SK-N-SH (cell line): ENCODE measurements around the gene SLC35G1. TPM values are rescaled to one million over a fixed set of nuclear protein-coding genes. Genes with fewer than 3 reads are reported as not detected.

Experiments used
- CTCF ChIA-PET: fragments of 300-600, 350-600 bp; formaldehyde crosslinking; extraction: SDS; loops from one replicate; lab custom pipeline; 2021; lab: Yijun Ruan, JAX
- POLR2A ChIA-PET: fragments of 350-600 bp; sonication (Branson Sonifier 250); formaldehyde crosslinking; extraction: SDS; loops from one replicate; lab custom pipeline; 2020; ENCODE audit warnings: antibody characterized with exemption, inconsistent platforms; lab: Yijun Ruan, JAX
- DNase-seq: peaks from one replicate; pipeline ENCODE4 v3.0.0; 2012
- H2AFZ ChIP-seq: fragments of 200-600 bp; sonication (generic); 2 replicates; pipeline ENCODE4 v1.8.1; 2016; ENCODE audit warnings: antibody characterized with exemption, mild to moderate bottlenecking, low read depth
- H3F3A ChIP-seq: fragments of 200-600 bp; sonication (generic); replicated peaks from 2 replicates; pipeline ENCODE3; 2016; ENCODE audit warnings: antibody characterized with exemption, mild to moderate bottlenecking; ENCODE audit not compliant: insufficient read depth
- H3K27ac ChIP-seq, 2 experiments: fragments of 200-500 bp in 1 of 2; fragments of 200-600 bp in 1 of 2; sonication (Bioruptor generic) in 1 of 2; sonication (generic), shearing (Covaris generic) in 1 of 2; 2 replicates each; pipeline versions ENCODE4 v1.5.1 to v1.6.1; 2014 to 2016; ENCODE audit warnings: low read depth in 2 of 2, inconsistent platforms in 1 of 2, low read length in 1 of 2, mild to moderate bottlenecking in 1 of 2, mixed read lengths in 1 of 2
- H3K27me3 ChIP-seq: fragments of 200-600 bp; sonication (generic), shearing (Covaris generic); 2 replicates; pipeline ENCODE4 v1.6.1; 2016; ENCODE audit warnings: mixed run types; ENCODE audit not compliant: insufficient read depth
- H3K36me3 ChIP-seq, 2 experiments: fragments of 200-500 bp in 1 of 2; fragments of 200-600 bp in 1 of 2; sonication (Bioruptor generic) in 1 of 2; sonication (generic) in 1 of 2; replicated peaks in 1 of 2; 2 replicates each; pipeline versions ENCODE3 to v1.5.1; 2014 to 2016; ENCODE audit warnings: low read length in 1 of 2, mild to moderate bottlenecking in 1 of 2; ENCODE audit not compliant: insufficient read depth in 2 of 2, control insufficient read depth in 1 of 2
- H3K4me1 ChIP-seq, 2 experiments: fragments of 200-500 bp in 1 of 2; fragments of 200-600 bp in 1 of 2; sonication (Bioruptor generic) in 1 of 2; sonication (generic), shearing (Covaris generic) in 1 of 2; 2 replicates each; pipeline versions ENCODE4 v1.5.1 to v1.6.1; 2014 to 2016; ENCODE audit warnings: low read depth in 1 of 2, low read length in 1 of 2, mixed run types in 1 of 2; ENCODE audit not compliant: insufficient read depth in 2 of 2, control insufficient read depth in 1 of 2
- H3K4me2 ChIP-seq: fragments of 200-600 bp; sonication (generic), shearing (Covaris generic); 2 replicates; pipeline ENCODE4 v1.6.1; 2017; ENCODE audit warnings: mixed run types
- H3K4me3 ChIP-seq, 2 experiments: fragments of 200-500 bp in 1 of 2; fragments of 200-600 bp in 1 of 2; sonication (Bioruptor generic) in 1 of 2; sonication (generic), shearing (Covaris generic) in 1 of 2; 2 replicates each; pipeline versions ENCODE4 v1.5.1 to v1.8.1; 2014 to 2016; ENCODE audit warnings: low read depth in 2 of 2, inconsistent platforms in 1 of 2, low read length in 1 of 2, mild to moderate bottlenecking in 1 of 2, mixed read lengths in 1 of 2, moderate library complexity in 1 of 2
- H3K79me2 ChIP-seq: fragments of 200-600 bp; sonication (generic); 2 replicates; pipeline ENCODE4 v1.8.1; 2017; ENCODE audit warnings: mild to moderate bottlenecking; ENCODE audit not compliant: insufficient read depth
- H3K9ac ChIP-seq: fragments of 200-600 bp; sonication (generic); 2 replicates; pipeline ENCODE4 v1.6.1; 2017; ENCODE audit warnings: mixed run types
- H3K9me2 ChIP-seq: fragments of 200-600 bp; sonication (generic); 2 replicates; pipeline ENCODE4 v1.6.1; 2017; ENCODE audit warnings: mixed run types
- H3K9me3 ChIP-seq: fragments of 200-600 bp; sonication (generic); 2 replicates; pipeline ENCODE4 v1.6.1; 2017; ENCODE audit warnings: mixed run types, mild to moderate bottlenecking, moderate library complexity
- H4K20me1 ChIP-seq: fragments of 200-600 bp; sonication (generic); 2 replicates; pipeline ENCODE4 v1.6.1; 2017; ENCODE audit warnings: mild to moderate bottlenecking, mixed run types; ENCODE audit not compliant: insufficient read depth
- CTCF ChIP-seq: fragments of 200-600 bp; sonication (generic); IDR thresholded peaks from 2 replicates; pipeline ENCODE4 v1.6.1; 2017; ENCODE audit warnings: antibody characterized with exemption, mild to moderate bottlenecking, moderate library complexity
- EZH2phosphoT487 ChIP-seq: fragments of 200-600 bp; sonication (generic); IDR thresholded peaks from 2 replicates; pipeline ENCODE4 v1.6.1; 2017; ENCODE audit warnings: low read depth, mixed run types, mild to moderate bottlenecking, antibody characterized with exemption, moderate library complexity, borderline replicate concordance
- FOXJ3 ChIP-seq: sonication (generic); formaldehyde crosslinking; IDR thresholded peaks from 2 replicates; pipeline ENCODE4 v1.5.1; 2020; ENCODE audit warnings: mild to moderate bottlenecking, missing genetic modification reagents
- GATA2 ChIP-seq: sonication (generic); formaldehyde crosslinking; IDR thresholded peaks from 2 replicates; pipeline ENCODE4 v1.5.0; 2020; ENCODE audit warnings: mild to moderate bottlenecking, missing genetic modification reagents
- JUND ChIP-seq: IDR thresholded peaks from 2 replicates; pipeline ENCODE4 v1.4.0; 2012
- POLR2AphosphoS5 ChIP-seq: IDR thresholded peaks from 2 replicates; pipeline ENCODE4 v1.6.1; 2012; ENCODE audit warnings: low read depth, low read length
- RAD21 ChIP-seq: IDR thresholded peaks from 2 replicates; pipeline ENCODE4 v1.6.1; 2012; ENCODE audit warnings: mild to moderate bottlenecking, low read length
- RCOR1 ChIP-seq: fragments of 150-350 bp; IDR thresholded peaks from 2 replicates; pipeline ENCODE4 v1.6.1; 2017; ENCODE audit warnings: antibody characterized with exemption, low read length
- RFX5 ChIP-seq: IDR thresholded peaks from 2 replicates; pipeline ENCODE4 v1.6.1; 2012; ENCODE audit warnings: mild to moderate bottlenecking, improper control_type of control experiment, low read length
- SIN3A ChIP-seq: IDR thresholded peaks from 2 replicates; pipeline ENCODE4 v1.6.1; 2012; ENCODE audit warnings: low read depth, mild to moderate bottlenecking, low read length, moderate library complexity, borderline replicate concordance
- SMC3 ChIP-seq: IDR thresholded peaks from 2 replicates; pipeline ENCODE4 v1.6.1; 2012; ENCODE audit warnings: low read depth, low read length, improper control_type of control experiment
- TCF12 ChIP-seq: IDR thresholded peaks from 2 replicates; pipeline ENCODE4 v1.4.0; 2012
- TEAD4 ChIP-seq: IDR thresholded peaks from 2 replicates; pipeline ENCODE4 v1.4.0; 2012; ENCODE audit warnings: mild to moderate bottlenecking, borderline replicate concordance; ENCODE audit not compliant: insufficient read depth
- USF1 ChIP-seq: IDR thresholded peaks from 2 replicates; pipeline ENCODE4 v1.4.0; 2012; ENCODE audit warnings: low read depth, borderline replicate concordance
- YY1 ChIP-seq: IDR thresholded peaks from 2 replicates; pipeline ENCODE4 v1.4.0; 2012; ENCODE audit warnings: low read depth, mild to moderate bottlenecking
- WGBS: methylation state at CpG from one replicate; pipeline ENCODE4 v1.1.6; 2017; ENCODE audit warnings: low lambda C conversion rate; 5-methylcytosine and 5-hydroxymethylcytosine counted together
- polyA plus RNA-seq, 3 experiments: library from polyadenylated mRNA; depleted of rRNA; stranded (reverse); fragments of >200 nt; gene quantifications; 2 replicates each; pipeline ENCODE4 v1.2.3, GENCODE V29; 2012
- TF ChIP-seq, protein P1 (sequence below): IDR thresholded peaks from 2 replicates; pipeline ENCODE4; 2012
- TF ChIP-seq, protein P2 (sequence below): IDR thresholded peaks from 2 replicates; pipeline ENCODE4 v1.4.0; 2012; ENCODE audit warnings: low read depth, borderline replicate concordance
- TF ChIP-seq, protein P3 (sequence below): IDR thresholded peaks from 2 replicates; pipeline ENCODE4 v1.4.0; 2012; ENCODE audit warnings: low read depth
- TF ChIP-seq, protein P4 (sequence below): IDR thresholded peaks from 2 replicates; pipeline ENCODE4 v1.6.1; 2012; ENCODE audit warnings: mild to moderate bottlenecking, low read depth, low read length, moderate library complexity

The SLC35G1 gene
- polyA plus RNA-seq, 1 of the 3 experiments (the other 2 are of a cell fraction): 5.1 TPM

- POLR2A ChIA-PET: no interaction called here
- H3K4me3 ChIP-seq: no peak overlapping the region
- no peak overlapping the region for H3K4me2 ChIP-seq
- no peak overlapping the region for H3K9ac ChIP-seq
- no peaks in the 10 kb centered on the region for H3K36me3 ChIP-seq
- no peaks in the 10 kb centered on the region for H3K79me2 ChIP-seq
- no peaks in the 10 kb centered on the region for H3F3A ChIP-seq
- no peak overlapping the region for H2AFZ ChIP-seq
- H3K27ac ChIP-seq: no peak overlapping the region
- no peaks in the 10 kb centered on the region for H3K4me1 ChIP-seq
- no peaks in the 10 kb centered on the region for H3K27me3 ChIP-seq
- no peaks in the 10 kb centered on the region for H3K9me2 ChIP-seq
- H4K20me1 ChIP-seq: no peaks in the 10 kb centered on the region
- no peak for DNase-seq
- CTCF ChIA-PET: interaction anchor here (1.2 to 2.3 kb wide), 2 partner anchors 10 to 517 kb away, joined by 3 to 7 read pairs; no protein-coding TSS in a partner anchor
- no peaks in the 10 kb centered on the region for H3K9me3 ChIP-seq
- 43% methylated on average over 1 of the region's 1 CpG for WGBS
- TF ChIP-seq JUND (peak; percentile 24; the same call in 1 of the 2 replicates), RFX5 (no peak), CTCF (no peak), YY1 (no peak), SMC3 (no peak), RAD21 (no peak), SIN3A (0 out of 2 replicates have a peak, but pooled peaks have one; percentile 23), TCF12 (peak; percentile 46)
- TF ChIP-seq, protein P1, sequence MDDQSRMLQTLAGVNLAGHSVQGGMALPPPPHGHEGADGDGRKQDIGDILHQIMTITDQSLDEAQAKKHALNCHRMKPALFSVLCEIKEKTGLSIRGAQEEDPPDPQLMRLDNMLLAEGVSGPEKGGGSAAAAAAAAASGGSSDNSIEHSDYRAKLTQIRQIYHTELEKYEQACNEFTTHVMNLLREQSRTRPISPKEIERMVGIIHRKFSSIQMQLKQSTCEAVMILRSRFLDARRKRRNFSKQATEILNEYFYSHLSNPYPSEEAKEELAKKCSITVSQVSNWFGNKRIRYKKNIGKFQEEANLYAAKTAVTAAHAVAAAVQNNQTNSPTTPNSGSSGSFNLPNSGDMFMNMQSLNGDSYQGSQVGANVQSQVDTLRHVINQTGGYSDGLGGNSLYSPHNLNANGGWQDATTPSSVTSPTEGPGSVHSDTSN: peak; percentile 63
Observed at GRCh38 chr10:93926613-93927012, 32.8 kb downstream of the SLC35G1 start.

GRCh38 chr10:93938140-93938539 lies 44.4 kb downstream of the SLC35G1 start:
- Histone ChIP-seq H2AFZ (no peak overlapping the region), H3K9me2 (no peaks in the 10 kb centered on the region), H3K9me3 (no peaks in the 10 kb centered on the region), H3F3A (no peaks in the 10 kb centered on the region), H3K9ac (no peak overlapping the region), H3K27ac (no peak overlapping the region), H3K36me3 (no peaks in the 10 kb centered on the region), H3K79me2 (no peaks in the 10 kb centered on the region), H3K4me3 (no peak overlapping the region), H4K20me1 (no peaks in the 10 kb centered on the region), H3K4me2 (no peak overlapping the region), H3K27me3 (no peaks in the 10 kb centered on the region), H3K4me1 (no peaks in the 10 kb centered on the region)
- no peak for DNase-seq
- 14% methylated on average over 1 of the region's 1 CpG for WGBS
- CTCF ChIA-PET: interaction anchor here (0.6 kb wide), 1 partner anchor 26 kb away, joined by 3 read pairs; no protein-coding TSS in a partner anchor
- POLR2A ChIA-PET: no interaction called here
- TF ChIP-seq, protein P2, sequence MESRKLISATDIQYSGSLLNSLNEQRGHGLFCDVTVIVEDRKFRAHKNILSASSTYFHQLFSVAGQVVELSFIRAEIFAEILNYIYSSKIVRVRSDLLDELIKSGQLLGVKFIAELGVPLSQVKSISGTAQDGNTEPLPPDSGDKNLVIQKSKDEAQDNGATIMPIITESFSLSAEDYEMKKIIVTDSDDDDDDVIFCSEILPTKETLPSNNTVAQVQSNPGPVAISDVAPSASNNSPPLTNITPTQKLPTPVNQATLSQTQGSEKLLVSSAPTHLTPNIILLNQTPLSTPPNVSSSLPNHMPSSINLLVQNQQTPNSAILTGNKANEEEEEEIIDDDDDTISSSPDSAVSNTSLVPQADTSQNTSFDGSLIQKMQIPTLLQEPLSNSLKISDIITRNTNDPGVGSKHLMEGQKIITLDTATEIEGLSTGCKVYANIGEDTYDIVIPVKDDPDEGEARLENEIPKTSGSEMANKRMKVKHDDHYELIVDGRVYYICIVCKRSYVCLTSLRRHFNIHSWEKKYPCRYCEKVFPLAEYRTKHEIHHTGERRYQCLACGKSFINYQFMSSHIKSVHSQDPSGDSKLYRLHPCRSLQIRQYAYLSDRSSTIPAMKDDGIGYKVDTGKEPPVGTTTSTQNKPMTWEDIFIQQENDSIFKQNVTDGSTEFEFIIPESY: no peak
- TF ChIP-seq, protein P3, sequence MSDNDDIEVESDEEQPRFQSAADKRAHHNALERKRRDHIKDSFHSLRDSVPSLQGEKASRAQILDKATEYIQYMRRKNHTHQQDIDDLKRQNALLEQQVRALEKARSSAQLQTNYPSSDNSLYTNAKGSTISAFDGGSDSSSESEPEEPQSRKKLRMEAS: no peak
- TF ChIP-seq FOXJ3 (CRISPR knock-in tag): no peak
- no peak for TF ChIP-seq SIN3A
- TF ChIP-seq TEAD4: no peak
- no peak for TF ChIP-seq EZH2phosphoT487
- no peak for TF ChIP-seq TCF12
- no peak for TF ChIP-seq GATA2 (CRISPR knock-in tag)
- TF ChIP-seq USF1: no peak
- TF ChIP-seq, protein P4, sequence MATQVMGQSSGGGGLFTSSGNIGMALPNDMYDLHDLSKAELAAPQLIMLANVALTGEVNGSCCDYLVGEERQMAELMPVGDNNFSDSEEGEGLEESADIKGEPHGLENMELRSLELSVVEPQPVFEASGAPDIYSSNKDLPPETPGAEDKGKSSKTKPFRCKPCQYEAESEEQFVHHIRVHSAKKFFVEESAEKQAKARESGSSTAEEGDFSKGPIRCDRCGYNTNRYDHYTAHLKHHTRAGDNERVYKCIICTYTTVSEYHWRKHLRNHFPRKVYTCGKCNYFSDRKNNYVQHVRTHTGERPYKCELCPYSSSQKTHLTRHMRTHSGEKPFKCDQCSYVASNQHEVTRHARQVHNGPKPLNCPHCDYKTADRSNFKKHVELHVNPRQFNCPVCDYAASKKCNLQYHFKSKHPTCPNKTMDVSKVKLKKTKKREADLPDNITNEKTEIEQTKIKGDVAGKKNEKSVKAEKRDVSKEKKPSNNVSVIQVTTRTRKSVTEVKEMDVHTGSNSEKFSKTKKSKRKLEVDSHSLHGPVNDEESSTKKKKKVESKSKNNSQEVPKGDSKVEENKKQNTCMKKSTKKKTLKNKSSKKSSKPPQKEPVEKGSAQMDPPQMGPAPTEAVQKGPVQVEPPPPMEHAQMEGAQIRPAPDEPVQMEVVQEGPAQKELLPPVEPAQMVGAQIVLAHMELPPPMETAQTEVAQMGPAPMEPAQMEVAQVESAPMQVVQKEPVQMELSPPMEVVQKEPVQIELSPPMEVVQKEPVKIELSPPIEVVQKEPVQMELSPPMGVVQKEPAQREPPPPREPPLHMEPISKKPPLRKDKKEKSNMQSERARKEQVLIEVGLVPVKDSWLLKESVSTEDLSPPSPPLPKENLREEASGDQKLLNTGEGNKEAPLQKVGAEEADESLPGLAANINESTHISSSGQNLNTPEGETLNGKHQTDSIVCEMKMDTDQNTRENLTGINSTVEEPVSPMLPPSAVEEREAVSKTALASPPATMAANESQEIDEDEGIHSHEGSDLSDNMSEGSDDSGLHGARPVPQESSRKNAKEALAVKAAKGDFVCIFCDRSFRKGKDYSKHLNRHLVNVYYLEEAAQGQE: no peak
- TF ChIP-seq RCOR1: no peak
- TF ChIP-seq POLR2AphosphoS5: no peak
